CD14-positive monocyte (primary cell): ENCODE data around the gene PGM2. TPM values are rescaled to one million over a fixed set of nuclear protein-coding genes. Genes with fewer than 3 reads are reported as not detected.

ENCODE experiments used
- DNase-seq, 3 donors: peaks; one replicate each; pipeline ENCODE4 v3.0.0-alpha.2; 2011 to 2022
- H2AFZ ChIP-seq: 2 replicates; pipeline ENCODE4 v1.6.0; 2012; ENCODE audit warnings: mild to moderate bottlenecking, low read depth, low read length, inconsistent platforms; ENCODE audit not compliant: insufficient read depth, poor library complexity, severe bottlenecking
- H3K27ac ChIP-seq, 2 donors: 1 replicate in 1 of 2; 2 replicates in 1 of 2; pipeline ENCODE4 v1.5.1; 2012 to 2013; ENCODE audit warnings: low read length in 2 of 2, control low read depth in 1 of 2, inconsistent platforms in 1 of 2, low read depth in 1 of 2, mild to moderate bottlenecking in 1 of 2
- H3K27me3 ChIP-seq, 2 donors: one replicate each; pipeline versions ENCODE4 v1.6.0 to v1.6.1; 2011 to 2013; ENCODE audit warnings: low read length in 2 of 2; ENCODE audit not compliant: control insufficient read depth in 2 of 2, insufficient read depth in 2 of 2
- H3K36me3 ChIP-seq, 2 donors: replicated peaks in 1 of 2; 1 replicate in 1 of 2; 2 replicates in 1 of 2; pipeline versions ENCODE4 v1.5.1 to v1.6.1; 2012 to 2013; ENCODE audit warnings: low read length in 2 of 2, control low read depth in 1 of 2, inconsistent platforms in 1 of 2, mild to moderate bottlenecking in 1 of 2; ENCODE audit not compliant: insufficient read depth in 2 of 2, control insufficient read depth in 1 of 2
- H3K4me1 ChIP-seq, 2 donors: 1 replicate in 1 of 2; 2 replicates in 1 of 2; pipeline versions ENCODE4 v1.5.1 to v1.6.1; 2012 to 2013; ENCODE audit warnings: low read length in 2 of 2, control low read depth in 1 of 2, inconsistent platforms in 1 of 2, mild to moderate bottlenecking in 1 of 2, moderate library complexity in 1 of 2; ENCODE audit not compliant: insufficient read depth in 2 of 2, control insufficient read depth in 1 of 2
- H3K4me2 ChIP-seq: replicated peaks from 2 replicates; pipeline ENCODE3; 2012; ENCODE audit warnings: low read length, moderate library complexity, mild to moderate bottlenecking; ENCODE audit not compliant: poor library complexity, severe bottlenecking; ENCODE audit errors: extremely low read depth
- H3K4me3 ChIP-seq, 3 experiments: fragments of 200-600 bp in 1 of 3; sonication (generic) in 1 of 3; replicated peaks in 1 of 3; 1 replicate in 2 of 3; 2 replicates in 1 of 3; pipeline ENCODE4 v1.5.1; 2011 to 2013; ENCODE audit warnings: low read length in 3 of 3, mild to moderate bottlenecking in 3 of 3, control low read depth in 2 of 3, low read depth in 2 of 3, inconsistent platforms in 1 of 3, moderate library complexity in 1 of 3
- H3K79me2 ChIP-seq: 2 replicates; pipeline ENCODE4 v1.6.0; 2012; ENCODE audit warnings: mild to moderate bottlenecking, control low read depth, inconsistent platforms, low read length, moderate library complexity; ENCODE audit not compliant: insufficient read depth
- H3K9ac ChIP-seq: 2 replicates; pipeline ENCODE4 v1.6.0; 2017; ENCODE audit warnings: low read length, mild to moderate bottlenecking; ENCODE audit not compliant: insufficient read depth, poor library complexity, severe bottlenecking
- H3K9me3 ChIP-seq, 2 donors: replicated peaks in 1 of 2; 1 replicate in 1 of 2; 2 replicates in 1 of 2; pipeline versions ENCODE4 v1.5.1 to v1.6.1; 2012 to 2013; ENCODE audit warnings: low read length in 2 of 2, control low read depth in 1 of 2; ENCODE audit not compliant: control insufficient read depth in 1 of 2, insufficient read depth in 1 of 2
- H4K20me1 ChIP-seq: 2 replicates; pipeline ENCODE4 v1.6.0; 2012; ENCODE audit warnings: mild to moderate bottlenecking, low read length, control low read depth, moderate library complexity; ENCODE audit not compliant: insufficient read depth
- H3K27ac Mint-ChIP-seq, 7 donors: one replicate each; pipeline ENCODE4 v1.8.0; 2020; ENCODE audit warnings: mild to moderate bottlenecking in 7 of 7, mixed read lengths in 7 of 7, moderate library complexity in 6 of 7, inconsistent platforms in 2 of 7
- H3K27me3 Mint-ChIP-seq, 3 donors: one replicate each; pipeline ENCODE4 v1.8.0; 2021 to 2022; ENCODE audit warnings: low read depth in 3 of 3, mild to moderate bottlenecking in 3 of 3, mixed read lengths in 3 of 3, moderate library complexity in 3 of 3, inconsistent platforms in 1 of 3
- H3K36me3 Mint-ChIP-seq, 2 donors: one replicate each; pipeline ENCODE4 v1.8.0; 2020; ENCODE audit warnings: mixed read lengths in 2 of 2, inconsistent platforms in 1 of 2, mild to moderate bottlenecking in 1 of 2
- H3K4me1 Mint-ChIP-seq: one replicate; pipeline ENCODE4 v1.8.0; 2020; ENCODE audit warnings: mild to moderate bottlenecking, mixed read lengths
- H3K4me3 Mint-ChIP-seq, 2 donors: one replicate each; pipeline ENCODE4 v1.8.0; 2020; ENCODE audit warnings: mild to moderate bottlenecking in 2 of 2, mixed read lengths in 2 of 2, moderate library complexity in 1 of 2
- H3K9me3 Mint-ChIP-seq, 7 donors: one replicate each; pipeline ENCODE4 v1.8.0; 2020 to 2022; ENCODE audit warnings: mixed read lengths in 7 of 7, mild to moderate bottlenecking in 6 of 7, moderate library complexity in 6 of 7, inconsistent platforms in 2 of 7
- CTCF ChIP-seq: fragments of 200-600 bp; IDR thresholded peaks from one replicate; pipeline ENCODE4 v1.8.0; 2022; ENCODE audit warnings: antibody characterized with exemption, mild to moderate bottlenecking
- WGBS: methylation state at CpG from one replicate; pipeline ENCODE4 v1.1.5; 2013; ENCODE audit warnings: missing lambda C conversion rate; ENCODE audit not compliant: insufficient coverage; 5-methylcytosine and 5-hydroxymethylcytosine counted together
- intact Hi-C, 2 donors: fragments of 100-400 bp; cut with micrococcal nuclease; formaldehyde crosslinking; loops; one replicate each; pipeline versions ENCODE4 v1.15.0 to v1.15.1; 2023
- polyA plus RNA-seq, 3 donors: library from polyadenylated mRNA; depleted of rRNA in 1 of 3; unstranded in 2 of 3; stranded (reverse) in 1 of 3; fragments of 300-500 nt in 2 of 3; fragments of >200 nt in 1 of 3; fragmentation: Illumina TruSeq in 2 of 3; gene quantifications; 1 replicate in 2 of 3; 2 replicates in 1 of 3; pipeline ENCODE4 v1.2.3, GENCODE V29; 2012 to 2021

The PGM2 gene
- polyA plus RNA-seq, 3 donors: 17.8 to 48.6 (median 46.2) TPM

- no peak overlapping the region for H3K4me3 Mint-ChIP-seq
- no peak for DNase-seq
- H3K9me3 Mint-ChIP-seq: no peaks in the 10 kb centered on the region
- no peak overlapping the region for H3K27ac Mint-ChIP-seq
- intact Hi-C loops: no loop called here
- no peak overlapping the region for H3K9ac ChIP-seq
- H3K9me3 ChIP-seq: no peaks in the 10 kb centered on the region
- no peaks in the 10 kb centered on the region for H4K20me1 ChIP-seq
- H3K36me3 ChIP-seq: peaks cover 37 to 63% of the 10 kb centered on the region in 2 donors
- peaks cover 8% of the 10 kb centered on the region for H3K79me2 ChIP-seq
- no peaks in the 10 kb centered on the region for H3K27me3 ChIP-seq
- no peaks in the 10 kb centered on the region for H3K27me3 Mint-ChIP-seq
- H3K4me2 ChIP-seq: no peak overlapping the region
- TF ChIP-seq CTCF: no peak
- H3K4me1 Mint-ChIP-seq: peaks cover 27% of the 10 kb centered on the region
- peaks cover 43 to 59% of the 10 kb centered on the region in 2 donors for H3K36me3 Mint-ChIP-seq
- peaks cover 24 to 32% of the 10 kb centered on the region in 2 donors for H3K4me1 ChIP-seq
- H3K27ac ChIP-seq: no peak overlapping the region
- H3K4me3 ChIP-seq: no peak overlapping the region
- no peak overlapping the region for H2AFZ ChIP-seq
Measured at GRCh38 chr4:37858872-37859271, 32.4 kb downstream of the PGM2 start.

- H2AFZ ChIP-seq: no peak overlapping the region
- H3K4me1 ChIP-seq: peaks cover 31 to 37% of the 10 kb centered on the region in 2 donors
- Mint-ChIP-seq H3K4me3 (no peak overlapping the region), H3K36me3 (peaks cover 35 to 51% of the 10 kb centered on the region in 2 donors), H3K9me3 (no peaks in the 10 kb centered on the region), H3K4me1 (peaks cover 34% of the 10 kb centered on the region), H3K27ac (no peak overlapping the region), H3K27me3 (no peaks in the 10 kb centered on the region)
- no CpG with 5 or more reads among the region's 1 CpG for WGBS
- H3K4me2 ChIP-seq: no peak overlapping the region
- H3K27me3 ChIP-seq: no peaks in the 10 kb centered on the region
- no peak overlapping the region for H3K27ac ChIP-seq
- TF ChIP-seq CTCF: no peak
- intact Hi-C loops: no loop called here
- DNase-seq: no peak
- no peak overlapping the region for H3K9ac ChIP-seq
- peaks cover 8% of the 10 kb centered on the region for H3K79me2 ChIP-seq
- H4K20me1 ChIP-seq: no peaks in the 10 kb centered on the region
- no peak overlapping the region for H3K4me3 ChIP-seq
- H3K9me3 ChIP-seq: no peaks in the 10 kb centered on the region
- H3K36me3 ChIP-seq: peaks cover 35 to 59% of the 10 kb centered on the region in 2 donors
Measured at GRCh38 chr4:37860266-37860665, 33.8 kb downstream of the PGM2 start.
